ENCODE data around the gene PCYT1B.

The PCYT1B gene

GRCh38 chrX:24684048-24684447 is 36.9 kb upstream of the PCYT1B start:
- TF ChIP-seq ZNF133 (tag by site-specific recombination; IDR thresholded peaks at IDR 0.05) (peak; percentile 41; the same call in 1 of the 2 replicates), ZNF239 (tag by site-specific recombination; IDR thresholded peaks at IDR 0.05) (no peak), ZNF707 (tag by site-specific recombination; IDR thresholded peaks at IDR 0.05) (no peak), ZBTB6 (tag by site-specific recombination; IDR thresholded peaks at IDR 0.05) (no peak), ZIC2 (tag by site-specific recombination; IDR thresholded peaks at IDR 0.05) (no peak), BCL11B (tag by site-specific recombination; IDR thresholded peaks at IDR 0.05; ENCODE audit: low read depth) (no peak), ZBTB7A (tag by site-specific recombination; IDR thresholded peaks at IDR 0.05; ENCODE audit: low read depth) (no peak), ZNF558 (tag by site-specific recombination; IDR thresholded peaks at IDR 0.05) (peak; percentile 95), ZNF654 (tag by site-specific recombination; IDR thresholded peaks at IDR 0.05; ENCODE audit: low read depth) (no peak), ZNF792 (tag by site-specific recombination; IDR thresholded peaks at IDR 0.05) (no peak), SCRT1 (tag by site-specific recombination; IDR thresholded peaks at IDR 0.05; ENCODE audit: borderline replicate concordance) (no peak), PRDM1 (tag by site-specific recombination; IDR thresholded peaks at IDR 0.05) (no peak)
- no peaks in the 10 kb centered on the region for H3K4me1 ChIP-seq (ENCODE audit: control insufficient read depth, insufficient read depth, low read length)
- no peaks in the 10 kb centered on the region for H3K36me3 ChIP-seq (ENCODE audit: control insufficient read depth in 2 of 2, insufficient read depth in 1 of 2, low read length in 2 of 2)
- no peak overlapping the region for H3K4me3 ChIP-seq (ENCODE audit: low read depth, low read length)
- no peak overlapping the region for H3K27ac ChIP-seq (ENCODE audit: extremely low read depth, low read depth, low read length)
- CTCF ChIA-PET: no interaction called here
- POLR2A ChIA-PET: no interaction called here
- H3K9me3 ChIP-seq (ENCODE audit: control insufficient read depth, insufficient read depth, low read depth, low read length): no peaks in the 10 kb centered on the region

- H3K27ac ChIP-seq (ENCODE audit: extremely low read depth, low read depth, low read length): no peak overlapping the region
- CTCF ChIA-PET: interaction anchor here (0.9 kb wide), 1 partner anchor 10 kb away, joined by 3 read pairs; no protein-coding TSS in a partner anchor
- no peak overlapping the region for H3K4me3 ChIP-seq (ENCODE audit: low read depth, low read length)
- POLR2A ChIA-PET: no interaction called here
- no peaks in the 10 kb centered on the region for H3K36me3 ChIP-seq (ENCODE audit: control insufficient read depth in 2 of 2, insufficient read depth in 1 of 2, low read length in 2 of 2)
- H3K4me1 ChIP-seq (ENCODE audit: control insufficient read depth, insufficient read depth, low read length): no peaks in the 10 kb centered on the region
- TF ChIP-seq SCRT2 (tag by site-specific recombination; IDR thresholded peaks at IDR 0.05) (no peak), ZSCAN18 (tag by site-specific recombination; IDR thresholded peaks at IDR 0.05) (no peak), ZNF707 (tag by site-specific recombination; IDR thresholded peaks at IDR 0.05) (no peak), ZBTB17 (tag by site-specific recombination; IDR thresholded peaks at IDR 0.05) (no peak), KLF10 (tag by site-specific recombination; IDR thresholded peaks at IDR 0.05) (no peak), ZNF433 (tag by site-specific recombination; IDR thresholded peaks at IDR 0.05; ENCODE audit: low read depth) (no peak), ZNF394 (tag by site-specific recombination; IDR thresholded peaks at IDR 0.05; ENCODE audit: borderline replicate concordance) (no peak), MYNN (tag by site-specific recombination; IDR thresholded peaks at IDR 0.05; ENCODE audit: borderline replicate concordance) (no peak), ZBTB26 (tag by site-specific recombination; optimal IDR thresholded peaks at IDR 0.05) (no peak), ZNF184 (tag by site-specific recombination; IDR thresholded peaks at IDR 0.05) (no peak), ZNF37A (tag by site-specific recombination; IDR thresholded peaks at IDR 0.05) (no peak), ZNF529 (tag by site-specific recombination; IDR thresholded peaks at IDR 0.05; ENCODE audit: insufficient replicate concordance) (no peak)
- no peaks in the 10 kb centered on the region for H3K9me3 ChIP-seq (ENCODE audit: control insufficient read depth, insufficient read depth, low read depth, low read length)
These were observed 35.7 kb upstream of the PCYT1B start for GRCh38 chrX:24682739-24683432.
